HepG2 (cell line): Measurements from ENCODE around the gene PIP4K2C. TPM values are rescaled to one million over a fixed set of nuclear protein-coding genes. Genes with fewer than 3 reads are reported as not detected.

Experiments used
- CENPT ChIP-seq: sonication (generic); formaldehyde crosslinking; IDR thresholded peaks from 2 replicates; pipeline ENCODE4 v1.8.0; 2022; ENCODE audit warnings: low read depth, mild to moderate bottlenecking, moderate library complexity, missing genetic modification reagents
- ELF1 ChIP-seq: sonication (generic); formaldehyde crosslinking; IDR thresholded peaks from 2 replicates; pipeline ENCODE4 v1.4.0; 2020; ENCODE audit warnings: missing genetic modification reagents
- ELK4 ChIP-seq: sonication (generic); formaldehyde crosslinking; IDR thresholded peaks from 2 replicates; pipeline ENCODE4 v1.9.0; 2021; ENCODE audit warnings: missing genetic modification reagents, borderline replicate concordance
- GATAD1 ChIP-seq: IDR thresholded peaks from 2 replicates; pipeline ENCODE4 v1.6.1; 2016; ENCODE audit warnings: missing genetic modification reagents, missing compliant biosample characterization
- HCFC1 ChIP-seq: fragments of 150-350 bp; IDR thresholded peaks from 2 replicates; pipeline ENCODE4 v1.6.1; 2014; ENCODE audit warnings: low read depth, low read length
- KAT8 ChIP-seq: IDR thresholded peaks from 2 replicates; pipeline ENCODE4 v1.6.1; 2016; ENCODE audit warnings: missing genetic modification reagents, missing compliant biosample characterization
- KMT2A ChIP-seq: sonication (generic); formaldehyde crosslinking; IDR thresholded peaks from 2 replicates; pipeline ENCODE4 v1.4.0; 2020; ENCODE audit warnings: missing genetic modification reagents
- MNT ChIP-seq: fragments of 450-650 bp; IDR thresholded peaks from 2 replicates; pipeline ENCODE4 v1.6.1; 2016
- NR2F6 ChIP-seq, 2 experiments: IDR thresholded peaks; 2 replicates each; pipeline ENCODE4 v1.6.1; 2016; ENCODE audit warnings: antibody characterized with exemption in 1 of 2, mild to moderate bottlenecking in 1 of 2
- PBX3 ChIP-seq: sonication (generic); formaldehyde crosslinking; IDR thresholded peaks from 2 replicates; pipeline ENCODE4 v1.8.1; 2023; ENCODE audit warnings: missing genetic modification reagents, inconsistent platforms, borderline replicate concordance
- PLRG1 ChIP-seq: fragments of 450-650 bp; conservative IDR thresholded peaks from 2 replicates; pipeline ENCODE4 v1.6.1; 2016
- RFXANK ChIP-seq: IDR thresholded peaks from 2 replicates; pipeline ENCODE4 v1.6.1; 2016
- SMC3 ChIP-seq: IDR thresholded peaks from 2 replicates; pipeline ENCODE4 v1.6.1; 2011; ENCODE audit warnings: low read length, improper control_type of control experiment
- TOPORS ChIP-seq: sonication (generic); formaldehyde crosslinking; IDR thresholded peaks from 2 replicates; pipeline ENCODE4 v1.8.0; 2023; ENCODE audit warnings: mild to moderate bottlenecking, missing genetic modification reagents
- ZNF160 ChIP-seq: sonication (generic); formaldehyde crosslinking; IDR thresholded peaks from 2 replicates; pipeline ENCODE4 v1.8.0; 2022; ENCODE audit warnings: mild to moderate bottlenecking, inconsistent platforms, missing genetic modification reagents
- ZNF33B ChIP-seq: sonication (generic); formaldehyde crosslinking; IDR thresholded peaks from 2 replicates; pipeline ENCODE4 v1.5.1; 2020; ENCODE audit warnings: mild to moderate bottlenecking, missing genetic modification reagents
- ZNF446 ChIP-seq: sonication (generic); formaldehyde crosslinking; IDR thresholded peaks from 2 replicates; pipeline ENCODE4 v1.5.0; 2020; ENCODE audit warnings: mild to moderate bottlenecking, missing genetic modification reagents
- ZNF788 ChIP-seq: sonication (generic); formaldehyde crosslinking; IDR thresholded peaks from 2 replicates; pipeline ENCODE4 v1.5.0; 2020; ENCODE audit warnings: mild to moderate bottlenecking, missing genetic modification reagents, borderline replicate concordance
- ZNF879 ChIP-seq: sonication (generic); formaldehyde crosslinking; IDR thresholded peaks from 2 replicates; pipeline ENCODE4 v1.8.1; 2023; ENCODE audit warnings: missing genetic modification reagents
- polyA plus RNA-seq, 8 experiments: library from polyadenylated mRNA; depleted of rRNA in 3 of 8; stranded (reverse) in 7 of 8; unstranded in 1 of 8; fragments of >200 nt; fragmentation: Illumina TruSeq in 4 of 8; extraction: Trizol in 4 of 8; gene quantifications; 2 replicates each; pipeline versions ENCODE4 v1.2.1 to v1.2.3, GENCODE V29; 2011 to 2016; ENCODE audit warnings: low read depth in 4 of 8, missing spikeins in 1 of 8, mixed read lengths in 1 of 8; ENCODE audit not compliant: insufficient read depth in 1 of 8
- total RNA-seq, 5 experiments: library from RNA; depleted of rRNA; stranded (reverse); fragments of >200 nt; fragmentation: Illumina TruSeq; extraction: Trizol; gene quantifications; 2 replicates each; pipeline ENCODE4 v1.2.3, GENCODE V29; 2016; ENCODE audit warnings: low read depth in 1 of 5
- TF ChIP-seq, protein P1 (sequence below): sonication (generic); formaldehyde crosslinking; IDR thresholded peaks from 2 replicates; pipeline ENCODE4; 2020; ENCODE audit warnings: missing genetic modification reagents, mild to moderate bottlenecking, borderline replicate concordance
- TF ChIP-seq, protein P2 (sequence below), 2 experiments: sonication (generic) in 1 of 2; formaldehyde crosslinking in 1 of 2; IDR thresholded peaks; 2 replicates each; pipeline versions ENCODE4 v1.4.0 to v1.6.1; 2018 to 2020; ENCODE audit warnings: missing genetic modification reagents in 2 of 2, borderline replicate concordance in 1 of 2, low read depth in 1 of 2, mild to moderate bottlenecking in 1 of 2, missing biosample characterization in 1 of 2

PIP4K2C gene
- total and polyA plus RNA-seq, 2 of the 13 experiments (the other 11 are each of a cell fraction or from before 2014, with no cell fraction given), result 23.3 to 26.4 TPM

- TF ChIP-seq MNT (no peak), PBX3 (CRISPR knock-in tag) (no peak), ZNF160 (CRISPR knock-in tag) (no peak), SMC3 (no peak), ZNF33B (CRISPR knock-in tag) (no peak), TOPORS (CRISPR knock-in tag) (no peak), ELK4 (no peak), HCFC1 (no peak), ZNF788 (peak; percentile 29; the same call in 1 of the 2 replicates), ZNF446 (CRISPR knock-in tag) (no peak), GATAD1 (peak; percentile 82; the same call in 1 of the 2 replicates), ELF1 (CRISPR knock-in tag) (peak; percentile 70), CENPT (no peak), PLRG1 (no peak), ZNF879 (CRISPR knock-in tag) (0 out of 2 replicates have a peak, but pooled peaks have one; percentile 53), KAT8 (peak; percentile 66), NR2F6 (IDR thresholded peaks at IDR 0.05) (no peak), NR2F6 (CRISPR knock-in tag; IDR thresholded peaks at IDR 0.05) (no peak; the same call in 1 of the 2 replicates), RFXANK (no peak), KMT2A (CRISPR knock-in tag) (peak; percentile 50; the same call in 1 of the 2 replicates)
- TF ChIP-seq, protein P1, sequence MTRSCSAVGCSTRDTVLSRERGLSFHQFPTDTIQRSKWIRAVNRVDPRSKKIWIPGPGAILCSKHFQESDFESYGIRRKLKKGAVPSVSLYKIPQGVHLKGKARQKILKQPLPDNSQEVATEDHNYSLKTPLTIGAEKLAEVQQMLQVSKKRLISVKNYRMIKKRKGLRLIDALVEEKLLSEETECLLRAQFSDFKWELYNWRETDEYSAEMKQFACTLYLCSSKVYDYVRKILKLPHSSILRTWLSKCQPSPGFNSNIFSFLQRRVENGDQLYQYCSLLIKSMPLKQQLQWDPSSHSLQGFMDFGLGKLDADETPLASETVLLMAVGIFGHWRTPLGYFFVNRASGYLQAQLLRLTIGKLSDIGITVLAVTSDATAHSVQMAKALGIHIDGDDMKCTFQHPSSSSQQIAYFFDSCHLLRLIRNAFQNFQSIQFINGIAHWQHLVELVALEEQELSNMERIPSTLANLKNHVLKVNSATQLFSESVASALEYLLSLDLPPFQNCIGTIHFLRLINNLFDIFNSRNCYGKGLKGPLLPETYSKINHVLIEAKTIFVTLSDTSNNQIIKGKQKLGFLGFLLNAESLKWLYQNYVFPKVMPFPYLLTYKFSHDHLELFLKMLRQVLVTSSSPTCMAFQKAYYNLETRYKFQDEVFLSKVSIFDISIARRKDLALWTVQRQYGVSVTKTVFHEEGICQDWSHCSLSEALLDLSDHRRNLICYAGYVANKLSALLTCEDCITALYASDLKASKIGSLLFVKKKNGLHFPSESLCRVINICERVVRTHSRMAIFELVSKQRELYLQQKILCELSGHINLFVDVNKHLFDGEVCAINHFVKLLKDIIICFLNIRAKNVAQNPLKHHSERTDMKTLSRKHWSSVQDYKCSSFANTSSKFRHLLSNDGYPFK (CRISPR knock-in tag), result no peak
- TF ChIP-seq, protein P2, sequence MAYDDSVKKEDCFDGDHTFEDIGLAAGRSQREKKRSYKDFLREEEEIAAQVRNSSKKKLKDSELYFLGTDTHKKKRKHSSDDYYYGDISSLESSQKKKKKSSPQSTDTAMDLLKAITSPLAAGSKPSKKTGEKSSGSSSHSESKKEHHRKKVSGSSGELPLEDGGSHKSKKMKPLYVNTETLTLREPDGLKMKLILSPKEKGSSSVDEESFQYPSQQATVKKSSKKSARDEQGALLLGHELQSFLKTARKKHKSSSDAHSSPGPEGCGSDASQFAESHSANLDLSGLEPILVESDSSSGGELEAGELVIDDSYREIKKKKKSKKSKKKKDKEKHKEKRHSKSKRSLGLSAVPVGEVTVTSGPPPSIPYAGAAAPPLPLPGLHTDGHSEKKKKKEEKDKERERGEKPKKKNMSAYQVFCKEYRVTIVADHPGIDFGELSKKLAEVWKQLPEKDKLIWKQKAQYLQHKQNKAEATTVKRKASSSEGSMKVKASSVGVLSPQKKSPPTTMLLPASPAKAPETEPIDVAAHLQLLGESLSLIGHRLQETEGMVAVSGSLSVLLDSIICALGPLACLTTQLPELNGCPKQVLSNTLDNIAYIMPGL (CRISPR knock-in tag; IDR thresholded peaks at IDR 0.05; ENCODE audit: borderline replicate concordance in 1 of 2, low read depth in 1 of 2), result peak in 1 of 2 experiments; percentile 80; a peak in 2 of 4 replicates
Measured at GRCh38 chr12:57546438-57547287, 44.3 kb upstream of the PIP4K2C start, which contains the start of gene DCTN2 (continued).
